HFF-Myc (cell line): ENCODE results near the gene ATAD2B.

Experiments used
- DNase-seq: peaks from one replicate; pipeline ENCODE4 v3.0.0-alpha.2; 2011; ENCODE audit warnings: low read depth; ENCODE audit errors: extremely low read depth
- H3K4me3 ChIP-seq: replicated peaks from 2 replicates; pipeline ENCODE4 v1.5.1; 2011; ENCODE audit warnings: low read depth, mild to moderate bottlenecking, control low read depth, low read length
- CTCF ChIP-seq: IDR thresholded peaks from 2 replicates; pipeline ENCODE4 v1.5.1; 2012; ENCODE audit warnings: mild to moderate bottlenecking, low read depth, low read length, control low read depth; ENCODE audit errors: missing control alignments

The ATAD2B gene

GRCh38 chr2:23769364-23769763 lies 157.6 kb downstream of the ATAD2B start:
- DNase-seq: no peak
- TF ChIP-seq CTCF: no peak
- no peak overlapping the region for H3K4me3 ChIP-seq

DNA sequence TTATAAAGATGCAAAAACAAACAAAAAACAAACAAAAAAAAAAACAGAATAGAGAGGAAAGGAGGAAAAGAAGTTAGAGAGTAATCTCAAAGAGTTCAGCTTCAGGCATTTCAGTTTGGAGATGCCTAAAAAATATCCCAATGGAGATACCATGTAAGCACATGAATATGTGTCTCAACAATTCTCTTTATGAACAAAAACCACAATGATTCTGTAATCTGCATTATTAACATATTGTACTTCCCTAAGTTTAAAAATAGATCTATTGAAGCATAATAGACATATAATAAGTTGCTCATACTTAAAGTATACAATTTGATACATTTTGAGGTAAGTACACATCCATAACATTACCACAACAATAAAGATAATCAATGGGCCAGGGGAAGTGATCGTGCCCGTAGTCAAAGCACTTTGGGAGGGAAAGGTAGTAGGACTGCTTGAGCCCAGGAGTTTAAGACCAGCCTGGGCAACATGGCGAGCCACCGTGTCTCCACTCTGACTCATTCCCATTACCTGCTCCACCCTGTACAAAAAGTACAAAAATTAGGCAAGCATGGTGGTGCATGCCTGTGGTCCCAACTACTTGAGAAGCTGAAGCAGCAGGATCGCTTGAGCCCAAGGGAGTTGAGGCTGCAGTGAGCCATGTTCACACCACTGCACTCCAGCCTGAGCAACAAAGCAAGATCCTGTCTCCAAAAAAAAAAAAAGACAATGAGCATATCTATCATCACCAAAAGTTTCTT lies 158.9 kb downstream of the ATAD2B start:
- no peak overlapping the region for H3K4me3 ChIP-seq
- TF ChIP-seq CTCF: no peak
- DNase-seq: no peak

DNA sequence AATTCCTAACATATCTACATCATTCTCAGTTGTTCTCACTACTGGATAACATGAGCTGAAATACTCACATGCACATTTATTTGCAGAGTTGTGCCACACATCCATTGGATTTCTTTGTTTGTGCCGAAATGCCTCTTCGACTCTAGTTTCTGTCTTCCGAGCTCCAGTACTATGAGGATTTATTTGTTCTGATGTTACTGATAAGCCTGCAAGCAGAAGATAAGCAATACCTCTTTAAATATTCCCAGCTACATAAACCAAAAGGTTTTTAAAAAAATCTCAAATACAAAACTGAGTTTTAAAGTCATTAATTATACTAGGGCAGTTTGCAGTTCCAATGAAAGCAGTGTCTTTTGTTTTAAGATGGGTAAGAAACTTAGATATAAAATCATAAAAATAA lies 164.8 kb downstream of the ATAD2B start:
- no peak for TF ChIP-seq CTCF
- DNase-seq: no peak
- no peak overlapping the region for H3K4me3 ChIP-seq

DNA sequence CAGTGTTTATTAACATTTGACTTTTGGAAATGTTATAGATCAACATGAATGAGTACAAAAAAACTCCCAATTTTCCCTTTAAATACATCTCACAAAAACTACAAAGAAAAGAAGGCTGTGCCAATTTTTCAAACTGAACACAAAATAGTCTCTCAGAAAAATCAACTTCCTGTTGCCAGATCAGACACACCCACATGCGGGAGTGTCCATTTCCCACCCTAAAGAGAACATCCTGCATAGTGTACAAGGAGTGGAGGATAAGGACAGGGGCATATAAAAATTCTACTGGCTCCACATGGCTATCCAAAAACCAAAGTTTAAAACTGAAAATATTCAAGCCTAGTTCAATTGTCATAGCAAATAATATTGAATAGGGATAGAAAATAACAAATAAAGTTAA lies 165.3 kb downstream of the ATAD2B start:
- no peak for TF ChIP-seq CTCF
- no peak overlapping the region for H3K4me3 ChIP-seq
- no peak for DNase-seq

GRCh38 chr2:23760736-23761135 lies 166.2 kb downstream of the ATAD2B start:
- TF ChIP-seq CTCF: no peak
- no peak overlapping the region for H3K4me3 ChIP-seq
- peak; percentile 15 for DNase-seq

DNA sequence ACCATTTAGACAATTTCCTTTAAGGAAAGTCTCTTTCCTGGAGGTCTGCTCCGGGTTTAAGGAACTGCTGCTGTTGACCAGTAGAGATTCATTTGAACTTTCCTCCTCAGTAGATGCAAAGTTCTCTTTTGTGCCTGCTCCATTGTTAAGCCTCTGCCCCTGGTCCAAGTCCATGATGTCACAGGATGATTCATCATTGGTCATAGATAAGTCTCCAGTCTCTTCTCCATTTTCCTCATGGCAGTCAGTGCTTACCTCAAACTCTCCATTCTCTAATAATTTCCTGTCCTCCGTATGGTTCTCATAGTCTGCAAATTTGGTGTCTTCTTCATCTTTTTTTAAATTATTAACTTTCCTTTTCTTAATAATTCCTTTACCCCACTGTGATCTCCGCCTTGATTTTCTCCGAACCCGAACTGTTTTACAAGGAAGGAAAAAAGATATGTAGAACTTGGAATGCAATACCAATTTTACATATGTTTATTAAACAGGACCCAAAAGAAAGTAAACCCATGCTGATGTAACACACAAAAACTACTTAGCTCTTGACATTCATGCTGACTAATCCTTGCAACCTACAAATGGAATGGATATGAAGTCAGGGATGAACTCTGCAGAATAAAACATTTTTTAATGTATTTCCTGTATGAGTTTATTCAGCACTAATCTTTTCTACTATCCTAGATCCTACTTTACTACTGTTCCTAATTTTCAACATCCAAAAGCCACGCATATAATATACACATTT lies 169.1 kb downstream of the ATAD2B start:
- peak; percentile 29 for DNase-seq
- no peak for TF ChIP-seq CTCF
- H3K4me3 ChIP-seq: no peak overlapping the region
